H1 (cell line): ENCODE results near the gene MRE11. TPM values are rescaled to one million over a fixed set of nuclear protein-coding genes. Genes with fewer than 3 reads are reported as not detected.

Experiments used
- CTCF ChIA-PET: fragments of 300-600 bp; sonication (Branson Sonifier 250); formaldehyde crosslinking; loops from one replicate; lab custom pipeline; 2021; ENCODE audit not compliant: partially characterized antibody; lab: Charles Lee
- POLR2A ChIA-PET: fragments of 300-600 bp; sonication (Branson Sonifier 250); formaldehyde crosslinking; loops from one replicate; lab custom pipeline; 2021; ENCODE audit warnings: inconsistent platforms; ENCODE audit not compliant: partially characterized antibody; lab: Charles Lee
- DNase-seq, 2 experiments: peaks; one replicate each; pipeline versions ENCODE4 v3.0.0 to v3.0.0-alpha.2; 2010 to 2022; ENCODE audit warnings: low spot score in 2 of 2, low read depth in 1 of 2, mixed read lengths in 1 of 2
- FAIRE-seq: peaks from 2 replicates; lab custom pipeline; 2011; peaks lifted over from hg19 to GRCh38; lab: Jason Lieb, UNC
- H2AFZ ChIP-seq: 2 replicates; pipeline ENCODE4 v1.8.1; 2012; ENCODE audit warnings: low read length, inconsistent platforms
- H2AK5ac ChIP-seq: 2 replicates; pipeline ENCODE4 v1.6.1; 2013; ENCODE audit warnings: low read depth, low read length
- H2BK120ac ChIP-seq: replicated peaks from 2 replicates; pipeline ENCODE3; 2013; ENCODE audit warnings: low read depth, low read length, inconsistent platforms
- H2BK12ac ChIP-seq: 2 replicates; pipeline ENCODE4 v1.6.1; 2013; ENCODE audit warnings: low read depth, low read length
- H2BK15ac ChIP-seq: 2 replicates; pipeline ENCODE4 v1.6.1; 2013; ENCODE audit warnings: low read length
- H2BK20ac ChIP-seq: 2 replicates; pipeline ENCODE4 v1.6.1; 2013; ENCODE audit warnings: low read length
- H2BK5ac ChIP-seq: 2 replicates; pipeline ENCODE4 v1.6.1; 2013; ENCODE audit warnings: low read depth, low read length
- H3K14ac ChIP-seq: 2 replicates; pipeline ENCODE4 v1.6.1; 2013; ENCODE audit warnings: inconsistent platforms; ENCODE audit not compliant: insufficient read length
- H3K18ac ChIP-seq: 2 replicates; pipeline ENCODE4 v1.6.1; 2013; ENCODE audit warnings: low read length; ENCODE audit errors: extremely low read depth
- H3K23ac ChIP-seq: 2 replicates; pipeline ENCODE4 v1.6.1; 2013; ENCODE audit warnings: inconsistent platforms; ENCODE audit not compliant: insufficient read length
- H3K23me2 ChIP-seq: 2 replicates; pipeline ENCODE4 v1.6.1; 2013; ENCODE audit warnings: low read depth, low read length
- H3K27ac ChIP-seq: 2 replicates; pipeline ENCODE4 v1.6.1; 2011; ENCODE audit warnings: low read depth, low read length, inconsistent platforms
- H3K27me3 ChIP-seq, 4 experiments: replicated peaks in 1 of 4; 1 replicate in 1 of 4; 2 replicates in 3 of 4; pipeline versions ENCODE4 v1.6.1 to v1.8.1; 2011 to 2013; ENCODE audit warnings: low read length in 3 of 4, mild to moderate bottlenecking in 3 of 4, inconsistent platforms in 2 of 4, mixed read lengths in 2 of 4, moderate library complexity in 1 of 4; ENCODE audit not compliant: control insufficient read depth in 3 of 4, insufficient read depth in 3 of 4; ENCODE audit errors: extremely low read depth in 1 of 4
- H3K36me3 ChIP-seq, 4 experiments: 2 replicates each; pipeline versions ENCODE4 v1.6.1 to v1.8.1; 2011 to 2013; ENCODE audit warnings: mild to moderate bottlenecking in 4 of 4, low read length in 3 of 4, moderate library complexity in 2 of 4, control low read depth in 1 of 4, inconsistent platforms in 1 of 4; ENCODE audit not compliant: insufficient read depth in 4 of 4, control insufficient read depth in 2 of 4
- H3K4ac ChIP-seq: replicated peaks from 2 replicates; pipeline ENCODE3; 2013; ENCODE audit warnings: low read length, low read depth, mixed read lengths, inconsistent platforms; ENCODE audit not compliant: insufficient read length
- H3K4me1 ChIP-seq, 4 experiments: replicated peaks in 1 of 4; 1 replicate in 1 of 4; 2 replicates in 3 of 4; pipeline versions ENCODE4 v1.6.1 to v1.8.1; 2011 to 2013; ENCODE audit warnings: low read length in 3 of 4, inconsistent platforms in 2 of 4, mixed read lengths in 1 of 4; ENCODE audit not compliant: insufficient read depth in 4 of 4, control insufficient read depth in 3 of 4
- H3K4me2 ChIP-seq, 2 experiments: 2 replicates each; pipeline versions ENCODE4 v1.6.1 to v1.8.1; 2011 to 2013; ENCODE audit warnings: low read depth in 2 of 2, low read length in 2 of 2, control low read depth in 1 of 2, inconsistent platforms in 1 of 2, mild to moderate bottlenecking in 1 of 2; ENCODE audit not compliant: insufficient read depth in 1 of 2
- H3K4me3 ChIP-seq, 4 experiments: fragments of 200-600, 300-600 bp in 1 of 4; sonication (generic), shearing (Covaris generic), sonication (Bioruptor Twin) in 1 of 4; 2 replicates each; pipeline versions ENCODE4 v1.5.1 to v1.8.1; 2011 to 2016; ENCODE audit warnings: low read length in 4 of 4, low read depth in 3 of 4, control low read depth in 2 of 4, inconsistent platforms in 2 of 4, mild to moderate bottlenecking in 2 of 4, mixed read lengths in 1 of 4, moderate library complexity in 1 of 4; ENCODE audit not compliant: insufficient read depth in 2 of 4; ENCODE audit errors: extremely low read depth in 1 of 4
- H3K56ac ChIP-seq: replicated peaks from 2 replicates; pipeline ENCODE3; 2013; ENCODE audit warnings: low read depth, mild to moderate bottlenecking, mixed read lengths, low read length, inconsistent platforms; ENCODE audit not compliant: insufficient read length
- H3K79me1 ChIP-seq: 2 replicates; pipeline ENCODE4 v1.6.1; 2013; ENCODE audit warnings: low read depth, low read length, control low read depth
- H3K79me2 ChIP-seq, 2 experiments: 2 replicates each; pipeline versions ENCODE4 v1.6.1 to v1.8.1; 2012 to 2013; ENCODE audit warnings: low read length in 2 of 2, mild to moderate bottlenecking in 2 of 2, inconsistent platforms in 1 of 2; ENCODE audit not compliant: insufficient read depth in 2 of 2, control insufficient read depth in 1 of 2
- H3K9ac ChIP-seq, 4 experiments: replicated peaks in 1 of 4; 1 replicate in 1 of 4; 2 replicates in 3 of 4; pipeline versions ENCODE4 v1.6.1 to v1.8.1; 2011 to 2013; ENCODE audit warnings: low read depth in 3 of 4, low read length in 3 of 4, control low read depth in 2 of 4, mild to moderate bottlenecking in 2 of 4, moderate library complexity in 2 of 4, inconsistent platforms in 1 of 4; ENCODE audit errors: extremely low read depth in 1 of 4
- H3K9me3 ChIP-seq, 2 experiments: 2 replicates each; pipeline versions ENCODE4 v1.6.1 to v1.8.1; 2012 to 2013; ENCODE audit warnings: mild to moderate bottlenecking in 2 of 2, moderate library complexity in 2 of 2, control low read depth in 1 of 2, inconsistent platforms in 1 of 2, low read depth in 1 of 2, low read length in 1 of 2, mixed read lengths in 1 of 2; ENCODE audit not compliant: insufficient read depth in 2 of 2
- H4K20me1 ChIP-seq, 2 experiments: replicated peaks in 1 of 2; 2 replicates each; pipeline versions ENCODE3 to v1.8.1; 2011 to 2013; ENCODE audit warnings: inconsistent platforms in 2 of 2, low read length in 2 of 2, mild to moderate bottlenecking in 1 of 2; ENCODE audit not compliant: insufficient read depth in 2 of 2, control insufficient read depth in 1 of 2
- H4K5ac ChIP-seq: 2 replicates; pipeline ENCODE4 v1.6.1; 2013; ENCODE audit warnings: low read length, low read depth, mixed read lengths, inconsistent platforms; ENCODE audit not compliant: insufficient read length
- H4K8ac ChIP-seq: 2 replicates; pipeline ENCODE4 v1.8.0; 2013; ENCODE audit warnings: mild to moderate bottlenecking, moderate library complexity, low read length, inconsistent platforms; ENCODE audit not compliant: insufficient read depth; ENCODE audit errors: extremely low read depth
- H4K91ac ChIP-seq: replicated peaks from 2 replicates; pipeline ENCODE3; 2013; ENCODE audit warnings: low read length, mixed read lengths, inconsistent platforms; ENCODE audit not compliant: insufficient read length
- CREB1 ChIP-seq: IDR thresholded peaks from 2 replicates; pipeline ENCODE4 v1.6.1; 2012; ENCODE audit warnings: inconsistent platforms
- HDAC6 ChIP-seq: IDR thresholded peaks from one replicate; pipeline ENCODE4 v1.7.1; 2012; ENCODE audit warnings: low read depth, mild to moderate bottlenecking, inconsistent platforms, low read length, moderate library complexity
- JUND ChIP-seq: IDR thresholded peaks from 2 replicates; pipeline ENCODE4 v1.6.1; 2011; ENCODE audit warnings: mild to moderate bottlenecking, improper control_type of control experiment, low read length
- KDM4A ChIP-seq: IDR thresholded peaks from one replicate; pipeline ENCODE4 v1.7.1; 2012; ENCODE audit warnings: low read depth, mild to moderate bottlenecking, moderate library complexity, low read length, inconsistent platforms; ENCODE audit not compliant: severe bottlenecking
- PHF8 ChIP-seq: fragments of 200-600 bp; sonication (generic); conservative IDR thresholded peaks from 2 replicates; pipeline ENCODE4 v1.7.1; 2012; ENCODE audit warnings: low read depth, mild to moderate bottlenecking, inconsistent platforms, low read length, moderate library complexity
- POLR2A ChIP-seq, 2 experiments: IDR thresholded peaks; 1 replicate in 1 of 2; 2 replicates in 1 of 2; pipeline ENCODE4 v1.6.1; 2011; ENCODE audit warnings: low read depth in 2 of 2, low read length in 2 of 2, mild to moderate bottlenecking in 2 of 2; ENCODE audit errors: control extremely low read depth in 1 of 2
- RBBP5 ChIP-seq: IDR thresholded peaks from 2 replicates; pipeline ENCODE4 v1.7.1; 2012; ENCODE audit warnings: low read depth, mild to moderate bottlenecking, inconsistent platforms, low read length, moderate library complexity, borderline replicate concordance
- TCF12 ChIP-seq: IDR thresholded peaks from 2 replicates; pipeline ENCODE4 v1.6.1; 2011; ENCODE audit warnings: low read depth, mild to moderate bottlenecking, low read length
- WGBS, 2 experiments: shearing (Covaris generic) in 1 of 2; methylation state at CpG; one replicate each; pipeline versions ENCODE4 v1.1.6 to v1.1.7; 2013 to 2015; ENCODE audit warnings: low lambda C conversion rate in 2 of 2, mixed read lengths in 2 of 2, inconsistent platforms in 1 of 2, low coverage in 1 of 2, missing lambda C conversion rate in 1 of 2; ENCODE audit not compliant: insufficient replicate concordance in 2 of 2, insufficient coverage in 1 of 2, insufficient read length in 1 of 2; ENCODE audit errors: extremely low coverage in 1 of 2, missing lambda C conversion rate in 1 of 2; 5-methylcytosine and 5-hydroxymethylcytosine counted together
- polyA plus RNA-seq, 7 experiments: library from polyadenylated mRNA; depleted of rRNA in 3 of 7; stranded (reverse) in 5 of 7; unstranded in 2 of 7; fragments of >200 nt in 5 of 7; fragments of 200-250 nt in 2 of 7; gene quantifications; 1 replicate in 5 of 7; 2 replicates in 1 of 7; 4 replicates in 1 of 7; pipeline versions ENCODE4 v1.2.1 to v1.2.3, GENCODE V29; 2011 to 2013; ENCODE audit warnings: missing spikeins in 2 of 7, mixed read lengths in 2 of 7
- total RNA-seq: library from RNA; stranded (reverse); fragmentation: NEBNext Ultra II Directional; extraction: Animal tissue kit (Norgen Biotek cat#: 25700); gene quantifications from 2 replicates; pipeline ENCODE4 v1.2.1, GENCODE V29; 2021
- TF ChIP-seq, protein P1 (sequence below): IDR thresholded peaks from 2 replicates; pipeline ENCODE4 v1.6.1; 2012; ENCODE audit warnings: inconsistent platforms
- TF ChIP-seq, protein P2 (sequence below): IDR thresholded peaks from 2 replicates; pipeline ENCODE4 v1.6.1; 2012; ENCODE audit warnings: inconsistent platforms

MRE11 gene
- total and polyA plus RNA-seq, 2 of the 8 experiments (the other 6 are each of a cell fraction or from before 2014, with no cell fraction given), result 7.2 to 43.4 TPM

DNA sequence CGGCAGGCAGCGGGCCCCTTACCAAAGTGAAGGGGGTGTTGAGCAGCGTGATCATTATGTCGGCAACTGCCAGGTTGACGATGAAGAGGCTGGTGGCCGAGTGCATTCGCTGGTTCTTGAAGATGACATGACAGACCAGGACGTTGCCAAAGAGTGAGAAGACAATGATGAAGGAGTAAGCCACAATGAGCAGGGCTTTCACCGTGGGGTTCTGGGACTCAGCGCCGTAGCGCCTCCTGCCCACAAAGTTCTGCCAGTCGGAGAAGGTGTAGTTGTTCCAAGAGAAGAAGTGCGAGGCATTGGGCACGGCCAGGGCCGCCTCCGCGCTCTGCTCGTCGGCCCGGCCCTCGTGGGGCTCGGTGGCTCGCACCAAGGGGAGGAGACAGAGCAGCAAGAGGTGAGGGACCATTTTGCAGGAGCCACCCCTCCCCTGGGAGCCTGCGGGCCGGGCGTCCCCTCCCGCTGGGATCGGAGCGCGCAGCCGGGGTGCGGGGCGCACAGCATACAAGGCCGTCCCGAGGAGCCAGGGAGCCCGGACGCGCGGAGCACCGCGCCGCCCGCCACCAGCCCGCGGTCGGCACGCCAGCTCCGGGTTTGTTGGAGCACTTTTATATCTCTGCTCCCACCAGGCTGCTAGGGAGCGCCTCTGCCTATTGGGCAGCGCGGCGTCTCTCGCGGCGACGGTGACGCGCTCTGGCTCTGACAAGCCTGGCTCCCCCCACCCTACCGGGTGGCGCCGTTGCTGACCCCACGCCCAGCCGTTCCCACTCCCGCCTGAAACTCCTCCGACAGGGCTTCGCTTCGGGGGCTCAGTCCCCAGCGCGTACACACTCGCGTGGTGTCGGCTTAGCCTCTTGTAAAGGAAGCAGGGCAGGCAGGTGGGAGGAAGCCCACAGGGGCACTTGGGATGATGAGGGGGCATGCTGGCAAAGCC lies 92.5 kb downstream of the MRE11 start, which contains the start of gene GPR83:
Gene GPR83 (minus strand): TSS at position 581 of the 934 bp plus-strand sequence. CDS start 172 bp downstream, at position 409.
- Histone ChIP-seq H3K14ac (no peak within 1 kb of the TSS), H2AK5ac (no peak within 1 kb of the TSS), H4K5ac (no peak within 1 kb of the TSS), H3K4me3 (peak within 1 kb of the TSS; percentile 32 to 66 (median 41)), H2BK12ac (no peak within 1 kb of the TSS), H2BK120ac (no peak within 1 kb of the TSS), H2BK20ac (no peak within 1 kb of the TSS), H3K4ac (peak within 1 kb of the TSS; percentile 15), H2AFZ (peak within 1 kb of the TSS; percentile 94), H3K79me2 (no peaks in the 10 kb centered on the region), H3K79me1 (no peaks in the 10 kb centered on the region), H3K4me2 (peak within 1 kb of the TSS; percentile 88 to 91), H4K20me1 (no peaks in the 10 kb centered on the region), H3K56ac (no peak within 1 kb of the TSS), H3K9me3 (no peaks in the 10 kb centered on the region), H3K9ac (peak within 1 kb of the TSS in 1 of 4 experiments; percentile 20; a peak in 4 of 7 replicates), H2BK5ac (peak within 1 kb of the TSS; percentile 30; the same call in 1 of the 2 replicates), H3K36me3 (no peaks in the 10 kb centered on the region), H2BK15ac (no peak within 1 kb of the TSS), H3K4me1 (peaks cover 0 to 2% (median 0%) of the 10 kb centered on the region in 4 experiments; a peak in 2 of 7 replicates), H3K27me3 (peaks cover 9 to 32% (median 29%) of the 10 kb centered on the region in 4 experiments), H3K23me2 (peaks cover 13% of the 10 kb centered on the region; the same call in 1 of the 2 replicates), H4K91ac (no peak within 1 kb of the TSS), H4K8ac (peak within 1 kb of the TSS; percentile 91), H3K18ac (peak within 1 kb of the TSS; percentile 13; the same call in 1 of the 2 replicates), H3K23ac (no peak within 1 kb of the TSS), H3K27ac (no peak within 1 kb of the TSS)
- WGBS, 2 experiments, result 8% methylated on average over 59 of the region's 73 CpGs; no CpG with 5 or more reads in 1 of the 2 experiments
- FAIRE-seq, result no peak
- peak in 1 of 2 experiments; percentile 59 for DNase-seq
- POLR2A ChIA-PET, result interaction anchor here (0.7 kb wide), 1 partner anchor 36 kb away, joined by 3 read pairs; no protein-coding TSS in a partner anchor
- CTCF ChIA-PET, result interaction anchor here (1.7 to 2.9 kb wide), 3 partner anchors 65 to 506 kb away, joined by 5 to 10 read pairs (median 6); no protein-coding TSS in a partner anchor
- peak; percentile 69 for TF ChIP-seq CREB1
- no peak for TF ChIP-seq JUND
- TF ChIP-seq TCF12, result no peak
- TF ChIP-seq, protein P1, sequence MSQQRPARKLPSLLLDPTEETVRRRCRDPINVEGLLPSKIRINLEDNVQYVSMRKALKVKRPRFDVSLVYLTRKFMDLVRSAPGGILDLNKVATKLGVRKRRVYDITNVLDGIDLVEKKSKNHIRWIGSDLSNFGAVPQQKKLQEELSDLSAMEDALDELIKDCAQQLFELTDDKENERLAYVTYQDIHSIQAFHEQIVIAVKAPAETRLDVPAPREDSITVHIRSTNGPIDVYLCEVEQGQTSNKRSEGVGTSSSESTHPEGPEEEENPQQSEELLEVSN, result no peak; the same call in 1 of the 2 replicates
- TF ChIP-seq PHF8, result 0 out of 2 replicates have a peak, but pooled peaks have one; percentile 24
- peak in 1 of 2 experiments; percentile 62; a peak in 2 of 3 replicates for TF ChIP-seq POLR2A (IDR thresholded peaks at IDR 0.05; ENCODE audit: control extremely low read depth in 1 of 2, low read depth in 2 of 2, low read length in 2 of 2)
- TF ChIP-seq HDAC6, result no peak
- peak; percentile 63; the same call in 1 of the 2 replicates for TF ChIP-seq RBBP5
- TF ChIP-seq KDM4A, result peak; percentile 99
- TF ChIP-seq, protein P2, sequence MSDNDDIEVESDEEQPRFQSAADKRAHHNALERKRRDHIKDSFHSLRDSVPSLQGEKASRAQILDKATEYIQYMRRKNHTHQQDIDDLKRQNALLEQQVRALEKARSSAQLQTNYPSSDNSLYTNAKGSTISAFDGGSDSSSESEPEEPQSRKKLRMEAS, result peak; percentile 11; the same call in 1 of the 2 replicates
